Loucy (cell line): ENCODE measurements around the gene PDGFC.
A peak's percentile ranks its signal among the peaks of the same experiment; 100 is the strongest.

ENCODE experiments used
- H2AFZ ChIP-seq: fragments of 200-600 bp; sonication (generic); 2 replicates; pipeline ENCODE4 v1.6.0; 2016; ENCODE audit warnings: antibody characterized with exemption, mild to moderate bottlenecking, low read length, moderate library complexity
- H3F3A ChIP-seq: fragments of 200-600 bp; 2 replicates; pipeline ENCODE4 v1.6.0; 2016; ENCODE audit warnings: antibody characterized with exemption, low read depth, mild to moderate bottlenecking
- H3K27me3 ChIP-seq: fragments of 200-600 bp; sonication (generic); 2 replicates; pipeline ENCODE4 v1.6.1; 2014; ENCODE audit warnings: low read length, mild to moderate bottlenecking; ENCODE audit not compliant: insufficient read depth, poor library complexity, severe bottlenecking
- H3K36me3 ChIP-seq: fragments of 200-600 bp; sonication (generic); 2 replicates; pipeline ENCODE4 v1.6.1; 2016; ENCODE audit warnings: low read length; ENCODE audit not compliant: insufficient read depth
- H3K4me1 ChIP-seq: fragments of 200-600 bp; sonication (generic); 2 replicates; pipeline ENCODE4 v1.5.1; 2014; ENCODE audit warnings: low read length, mild to moderate bottlenecking; ENCODE audit not compliant: insufficient read depth, poor library complexity, severe bottlenecking
- H3K4me2 ChIP-seq: fragments of 200-600 bp; sonication (generic); 2 replicates; pipeline ENCODE4 v1.6.0; 2014; ENCODE audit warnings: antibody characterized with exemption, low read length, low read depth, mild to moderate bottlenecking; ENCODE audit not compliant: poor library complexity, severe bottlenecking
- H3K4me3 ChIP-seq: fragments of 200-600 bp; sonication (generic); 2 replicates; pipeline ENCODE4 v1.5.1; 2014; ENCODE audit warnings: low read length, mild to moderate bottlenecking, mixed read lengths; ENCODE audit not compliant: poor library complexity, severe bottlenecking
- H3K79me2 ChIP-seq: fragments of 200-600 bp; sonication (generic); 2 replicates; pipeline ENCODE4 v1.6.1; 2014; ENCODE audit warnings: low read length; ENCODE audit not compliant: insufficient read depth
- H3K9ac ChIP-seq: fragments of 200-600 bp; sonication (generic); 2 replicates; pipeline ENCODE4 v1.6.0; 2014; ENCODE audit warnings: mild to moderate bottlenecking, low read depth, low read length, moderate library complexity; ENCODE audit not compliant: poor library complexity, severe bottlenecking
- H3K9me2 ChIP-seq: fragments of 200-600 bp; sonication (generic); replicated peaks from 2 replicates; pipeline ENCODE4 v1.6.1; 2016; ENCODE audit warnings: low read depth, low read length, mixed read lengths
- H3K9me3 ChIP-seq: fragments of 200-600 bp; sonication (generic); 2 replicates; pipeline ENCODE4 v1.6.1; 2014; ENCODE audit warnings: mild to moderate bottlenecking, antibody characterized with exemption, low read length, low read depth; ENCODE audit not compliant: insufficient read depth
- H4K20me1 ChIP-seq: fragments of 200-600 bp; sonication (generic); 2 replicates; pipeline ENCODE4 v1.6.0; 2014; ENCODE audit warnings: antibody characterized with exemption, low read length, mild to moderate bottlenecking; ENCODE audit not compliant: insufficient read depth, poor library complexity, severe bottlenecking
- EZH2phosphoT487 ChIP-seq: fragments of 200-600 bp; IDR thresholded peaks from 2 replicates; pipeline ENCODE4 v1.6.1; 2018; ENCODE audit warnings: antibody characterized with exemption, mild to moderate bottlenecking, moderate library complexity, borderline replicate concordance
- TF ChIP-seq, protein P1 (sequence below): fragments of 200-600 bp; sonication (generic); conservative IDR thresholded peaks from 2 replicates; pipeline ENCODE4 v1.5.1; 2014; ENCODE audit warnings: mild to moderate bottlenecking, antibody characterized with exemption, low read length

The PDGFC gene, protein sequence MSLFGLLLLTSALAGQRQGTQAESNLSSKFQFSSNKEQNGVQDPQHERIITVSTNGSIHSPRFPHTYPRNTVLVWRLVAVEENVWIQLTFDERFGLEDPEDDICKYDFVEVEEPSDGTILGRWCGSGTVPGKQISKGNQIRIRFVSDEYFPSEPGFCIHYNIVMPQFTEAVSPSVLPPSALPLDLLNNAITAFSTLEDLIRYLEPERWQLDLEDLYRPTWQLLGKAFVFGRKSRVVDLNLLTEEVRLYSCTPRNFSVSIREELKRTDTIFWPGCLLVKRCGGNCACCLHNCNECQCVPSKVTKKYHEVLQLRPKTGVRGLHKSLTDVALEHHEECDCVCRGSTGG

DNA sequence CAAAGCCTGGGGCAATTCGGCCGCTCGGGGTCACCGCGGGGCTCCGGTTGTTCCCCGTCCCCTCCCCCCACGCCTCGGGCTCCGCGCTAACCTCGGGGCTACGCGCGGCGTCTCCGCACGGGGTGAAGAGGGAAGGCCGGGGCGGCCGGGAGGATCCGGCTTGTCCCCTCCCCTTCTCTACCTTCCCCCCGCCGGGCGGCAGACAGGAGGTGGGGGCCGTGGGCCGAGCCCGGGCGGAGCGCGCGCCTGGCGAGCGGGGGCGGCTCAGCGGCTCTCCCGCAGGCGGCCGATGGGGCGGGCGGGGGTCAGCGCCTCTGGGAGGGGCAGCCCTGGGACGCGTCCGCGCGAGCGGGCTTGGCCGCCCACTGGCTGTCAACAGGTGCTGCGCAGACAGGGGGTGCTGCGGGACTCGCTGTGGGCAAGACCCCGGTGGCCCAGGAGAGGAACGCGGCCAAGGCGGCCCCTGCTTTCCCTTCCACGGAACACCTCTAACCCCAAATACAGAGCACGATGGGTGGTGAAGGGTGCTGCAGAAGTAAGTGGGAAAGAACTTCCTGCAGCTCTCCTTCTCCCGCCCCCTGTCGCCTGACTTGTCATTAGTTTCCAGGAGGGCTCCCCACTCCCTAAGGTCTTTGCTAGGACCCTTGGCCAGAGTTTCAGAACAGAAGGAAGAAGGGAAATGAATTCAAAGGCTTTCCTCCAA is at the start of gene PDGFC:
TSS of gene PDGFC (minus strand) at position 124 of the 703 bp plus-strand sequence. CDS start 896 bp downstream, outside the sequence.
- Histone ChIP-seq H3K9me3 (no peaks in the 10 kb centered on the region), H3K9ac (no peak within 1 kb of the TSS), H3F3A (no peaks in the 10 kb centered on the region), H2AFZ (peak within 1 kb of the TSS; percentile 12; the same call in 1 of the 2 replicates), H3K4me3 (no peak within 1 kb of the TSS), H3K36me3 (no peaks in the 10 kb centered on the region), H4K20me1 (no peaks in the 10 kb centered on the region), H3K79me2 (no peaks in the 10 kb centered on the region), H3K27me3 (no peaks in the 10 kb centered on the region), H3K4me1 (no peaks in the 10 kb centered on the region), H3K4me2 (no peak within 1 kb of the TSS), H3K9me2 (no peaks in the 10 kb centered on the region)
- TF ChIP-seq, protein P1, sequence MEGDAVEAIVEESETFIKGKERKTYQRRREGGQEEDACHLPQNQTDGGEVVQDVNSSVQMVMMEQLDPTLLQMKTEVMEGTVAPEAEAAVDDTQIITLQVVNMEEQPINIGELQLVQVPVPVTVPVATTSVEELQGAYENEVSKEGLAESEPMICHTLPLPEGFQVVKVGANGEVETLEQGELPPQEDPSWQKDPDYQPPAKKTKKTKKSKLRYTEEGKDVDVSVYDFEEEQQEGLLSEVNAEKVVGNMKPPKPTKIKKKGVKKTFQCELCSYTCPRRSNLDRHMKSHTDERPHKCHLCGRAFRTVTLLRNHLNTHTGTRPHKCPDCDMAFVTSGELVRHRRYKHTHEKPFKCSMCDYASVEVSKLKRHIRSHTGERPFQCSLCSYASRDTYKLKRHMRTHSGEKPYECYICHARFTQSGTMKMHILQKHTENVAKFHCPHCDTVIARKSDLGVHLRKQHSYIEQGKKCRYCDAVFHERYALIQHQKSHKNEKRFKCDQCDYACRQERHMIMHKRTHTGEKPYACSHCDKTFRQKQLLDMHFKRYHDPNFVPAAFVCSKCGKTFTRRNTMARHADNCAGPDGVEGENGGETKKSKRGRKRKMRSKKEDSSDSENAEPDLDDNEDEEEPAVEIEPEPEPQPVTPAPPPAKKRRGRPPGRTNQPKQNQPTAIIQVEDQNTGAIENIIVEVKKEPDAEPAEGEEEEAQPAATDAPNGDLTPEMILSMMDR: no peak
- TF ChIP-seq EZH2phosphoT487: no peak

DNA sequence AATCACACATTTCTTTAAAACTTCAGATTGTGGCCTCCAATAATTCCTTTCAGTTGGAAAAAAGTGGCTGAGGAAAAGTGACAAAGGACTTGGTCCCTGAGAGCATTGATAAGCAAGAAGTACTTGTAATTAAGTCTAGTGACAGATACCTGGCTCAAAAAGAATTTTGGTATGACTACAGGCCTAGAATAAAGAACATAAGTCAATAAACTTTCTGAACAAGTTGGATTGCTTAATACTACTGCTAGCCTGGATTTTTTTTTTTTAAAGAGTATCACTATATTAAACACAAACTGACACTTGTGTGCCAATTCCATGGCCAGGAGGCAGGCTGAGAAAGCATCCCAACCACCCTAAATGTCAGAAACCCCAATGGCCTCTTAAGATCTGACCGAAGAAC is 49.3 kb upstream of the PDGFC start:
- no peak overlapping the region for H2AFZ ChIP-seq
- H4K20me1 ChIP-seq: no peaks in the 10 kb centered on the region
- H3K4me2 ChIP-seq: no peak overlapping the region
- H3K4me3 ChIP-seq: no peak overlapping the region
- H3K36me3 ChIP-seq: no peaks in the 10 kb centered on the region
- no peaks in the 10 kb centered on the region for H3F3A ChIP-seq
- no peak for TF ChIP-seq EZH2phosphoT487
- TF ChIP-seq, protein P1: no peak
- no peaks in the 10 kb centered on the region for H3K9me3 ChIP-seq
- H3K9me2 ChIP-seq: no peaks in the 10 kb centered on the region
- H3K4me1 ChIP-seq: no peaks in the 10 kb centered on the region
- no peak overlapping the region for H3K9ac ChIP-seq
- H3K79me2 ChIP-seq: no peaks in the 10 kb centered on the region
- no peaks in the 10 kb centered on the region for H3K27me3 ChIP-seq

DNA sequence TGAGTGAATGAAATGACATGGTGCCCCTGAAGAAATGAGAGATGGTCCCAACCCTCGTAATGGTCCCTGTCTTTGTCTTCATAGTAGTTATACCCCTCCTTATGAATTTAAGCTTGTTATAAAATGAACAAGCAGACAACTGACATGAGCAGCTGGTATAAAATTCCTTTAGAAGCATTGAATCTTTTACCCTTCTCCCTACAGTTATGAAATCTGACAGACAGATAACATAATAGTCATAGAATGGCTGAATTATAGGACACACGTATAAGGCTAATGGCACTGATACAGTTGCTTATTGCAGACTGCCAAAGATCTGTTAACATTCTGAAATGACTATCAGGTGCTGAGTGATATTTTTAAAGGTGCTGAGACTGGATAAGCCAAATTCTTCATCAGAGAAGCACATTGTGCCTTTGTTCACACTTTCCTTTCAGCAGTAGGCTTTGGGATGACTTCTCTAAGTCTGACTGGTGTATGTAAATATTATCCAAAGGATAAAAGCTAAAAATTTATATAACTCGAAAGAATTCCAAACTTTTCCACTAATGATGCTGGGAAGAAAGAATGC is 47.4 kb upstream of the PDGFC start:
- H3F3A ChIP-seq: no peaks in the 10 kb centered on the region

More for the DNA sequence above, 47.4 kb upstream of the PDGFC start:
- Histone ChIP-seq H3K79me2 (no peaks in the 10 kb centered on the region), H3K9me3 (no peaks in the 10 kb centered on the region), H3K9me2 (no peaks in the 10 kb centered on the region), H2AFZ (no peak overlapping the region), H3K4me3 (no peak overlapping the region), H3K4me2 (no peak overlapping the region), H4K20me1 (no peaks in the 10 kb centered on the region), H3K36me3 (no peaks in the 10 kb centered on the region), H3K9ac (no peak overlapping the region), H3K4me1 (no peaks in the 10 kb centered on the region), H3K27me3 (no peaks in the 10 kb centered on the region)
- TF ChIP-seq, protein P1: no peak
- TF ChIP-seq EZH2phosphoT487: no peak
